Suprapubic skin (tissue), 4 donors: ENCODE results near the gene GDAP1L1.

Experiments
- EP300 ChIP-seq: sonication (generic); formaldehyde crosslinking; IDR thresholded peaks from one replicate; pipeline ENCODE4 v1.6.1; 2017; ENCODE audit warnings: antibody characterized with exemption
- POLR2A ChIP-seq, 2 donors: fragments of 450-650 bp; IDR thresholded peaks; one replicate each; pipeline ENCODE4 v1.6.1; 2017; ENCODE audit warnings: antibody characterized with exemption in 2 of 2, mild to moderate bottlenecking in 2 of 2, moderate library complexity in 2 of 2
- POLR2AphosphoS5 ChIP-seq, 3 donors: sonication (generic); formaldehyde crosslinking; IDR thresholded peaks; one replicate each; pipeline ENCODE4 v1.6.1; 2017; ENCODE audit warnings: antibody characterized with exemption in 3 of 3
- TF ChIP-seq, protein P1 (sequence below), 2 donors: fragments of 200-600 bp in 1 of 2; fragments of 450-650 bp in 1 of 2; sonication (generic) in 1 of 2; IDR thresholded peaks; one replicate each; pipeline ENCODE4 v1.5.1; 2016 to 2019; ENCODE audit warnings: antibody characterized with exemption in 2 of 2, mild to moderate bottlenecking in 1 of 2, moderate library complexity in 1 of 2

DNA sequence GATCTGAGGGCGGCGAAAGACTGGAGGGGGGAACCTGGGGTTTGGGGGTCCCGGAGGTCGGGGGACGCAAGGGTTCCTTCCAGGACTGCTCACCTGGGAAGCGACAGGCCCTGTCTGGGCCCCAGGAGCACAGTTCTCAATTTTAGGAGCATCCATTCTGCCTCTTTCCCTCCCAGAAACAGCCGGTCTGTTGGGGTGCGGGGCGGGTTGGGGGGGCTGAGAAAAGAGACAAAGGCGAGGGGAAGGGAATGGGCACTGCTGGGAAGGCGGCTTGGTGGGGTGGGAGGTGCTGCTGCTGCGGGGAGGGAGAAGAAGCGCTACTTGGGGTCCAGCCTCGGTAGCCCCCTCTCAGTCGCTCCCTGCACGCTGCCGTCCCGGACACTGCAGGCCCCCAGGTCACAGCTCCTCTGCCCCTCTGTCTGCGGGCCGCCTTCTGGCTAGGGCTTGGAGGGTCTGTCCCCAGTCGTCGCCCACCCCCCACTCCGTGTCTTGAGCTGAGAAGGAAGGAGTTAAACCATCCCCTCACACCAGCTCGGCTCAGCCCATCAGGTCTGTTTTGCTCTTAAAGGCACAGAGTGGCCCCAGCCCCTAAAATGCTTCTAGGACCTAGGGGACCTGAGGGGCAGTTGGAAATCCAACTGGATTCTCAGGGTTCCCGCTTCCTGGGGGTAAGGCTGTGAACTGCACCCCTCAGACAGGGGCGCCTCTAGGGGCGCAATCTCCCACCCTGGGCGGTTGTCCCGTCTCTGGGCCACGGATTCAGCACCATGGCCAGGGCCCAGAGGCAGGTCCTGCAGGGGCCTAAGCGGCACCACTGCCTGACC is 690 bp downstream of the GDAP1L1 start:
- TF ChIP-seq POLR2AphosphoS5 (IDR thresholded peaks at IDR 0.05) (no peak), POLR2A (IDR thresholded peaks at IDR 0.05) (no peak), EP300 (no peak)
- TF ChIP-seq, protein P1, sequence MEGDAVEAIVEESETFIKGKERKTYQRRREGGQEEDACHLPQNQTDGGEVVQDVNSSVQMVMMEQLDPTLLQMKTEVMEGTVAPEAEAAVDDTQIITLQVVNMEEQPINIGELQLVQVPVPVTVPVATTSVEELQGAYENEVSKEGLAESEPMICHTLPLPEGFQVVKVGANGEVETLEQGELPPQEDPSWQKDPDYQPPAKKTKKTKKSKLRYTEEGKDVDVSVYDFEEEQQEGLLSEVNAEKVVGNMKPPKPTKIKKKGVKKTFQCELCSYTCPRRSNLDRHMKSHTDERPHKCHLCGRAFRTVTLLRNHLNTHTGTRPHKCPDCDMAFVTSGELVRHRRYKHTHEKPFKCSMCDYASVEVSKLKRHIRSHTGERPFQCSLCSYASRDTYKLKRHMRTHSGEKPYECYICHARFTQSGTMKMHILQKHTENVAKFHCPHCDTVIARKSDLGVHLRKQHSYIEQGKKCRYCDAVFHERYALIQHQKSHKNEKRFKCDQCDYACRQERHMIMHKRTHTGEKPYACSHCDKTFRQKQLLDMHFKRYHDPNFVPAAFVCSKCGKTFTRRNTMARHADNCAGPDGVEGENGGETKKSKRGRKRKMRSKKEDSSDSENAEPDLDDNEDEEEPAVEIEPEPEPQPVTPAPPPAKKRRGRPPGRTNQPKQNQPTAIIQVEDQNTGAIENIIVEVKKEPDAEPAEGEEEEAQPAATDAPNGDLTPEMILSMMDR (IDR thresholded peaks at IDR 0.05) = no peak
